ENCODE results near the gene RPS2.

The RPS2 gene

DNA sequence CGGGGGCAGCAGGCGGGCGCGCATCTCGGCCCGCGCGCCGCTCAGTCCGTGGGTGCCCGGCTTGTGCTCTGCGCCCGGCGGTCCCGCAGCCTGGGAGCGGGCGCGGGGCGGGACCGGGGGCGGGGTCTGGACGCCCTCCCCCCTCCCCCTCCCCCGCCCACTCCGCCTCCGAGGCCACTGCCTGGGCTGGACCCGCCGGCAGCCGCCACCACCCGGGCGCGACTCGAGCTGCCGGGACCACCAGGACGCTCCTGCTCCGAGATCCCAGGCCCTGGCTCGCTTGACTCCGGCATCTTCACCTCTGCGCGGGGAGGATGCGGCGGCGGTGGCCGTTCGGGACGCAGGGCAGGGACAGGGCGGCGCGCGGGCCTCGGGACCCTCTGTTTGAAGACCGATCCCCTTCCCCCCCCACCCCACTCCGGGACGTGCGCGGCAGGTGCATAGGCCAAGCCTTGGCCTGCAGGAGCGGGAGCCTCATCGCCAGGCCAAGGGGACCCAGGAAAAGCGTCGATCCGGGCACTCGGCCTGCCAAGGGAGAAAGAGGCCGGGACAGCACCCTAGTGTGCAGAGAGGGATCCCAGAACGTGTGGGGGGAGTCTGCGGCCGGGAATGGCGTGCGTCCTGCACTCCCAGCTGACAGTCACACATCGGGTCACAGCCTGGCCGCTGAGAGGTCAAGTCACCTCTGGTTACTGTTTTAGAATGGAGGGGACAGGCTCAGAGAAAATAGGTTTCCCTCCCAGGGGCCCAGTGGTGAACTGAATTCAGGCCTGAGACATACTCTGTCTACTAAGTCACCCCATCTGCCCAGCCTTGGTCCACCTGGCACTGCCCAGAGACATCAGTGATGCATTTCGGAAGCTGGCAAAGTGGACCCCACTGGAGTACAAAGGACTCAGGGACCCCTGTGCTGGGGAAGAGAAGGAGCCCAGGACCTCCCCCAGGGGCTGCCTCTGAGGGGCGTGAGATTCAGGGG lies 46.0 kb downstream of the RPS2 start, which contains the start of gene HS3ST6:
HS3ST6 (minus strand) TSS at position 65 of the 976 bp plus-strand sequence. CDS start 92 bp downstream, outside the sequence.
- TF ChIP-seq, protein P1, sequence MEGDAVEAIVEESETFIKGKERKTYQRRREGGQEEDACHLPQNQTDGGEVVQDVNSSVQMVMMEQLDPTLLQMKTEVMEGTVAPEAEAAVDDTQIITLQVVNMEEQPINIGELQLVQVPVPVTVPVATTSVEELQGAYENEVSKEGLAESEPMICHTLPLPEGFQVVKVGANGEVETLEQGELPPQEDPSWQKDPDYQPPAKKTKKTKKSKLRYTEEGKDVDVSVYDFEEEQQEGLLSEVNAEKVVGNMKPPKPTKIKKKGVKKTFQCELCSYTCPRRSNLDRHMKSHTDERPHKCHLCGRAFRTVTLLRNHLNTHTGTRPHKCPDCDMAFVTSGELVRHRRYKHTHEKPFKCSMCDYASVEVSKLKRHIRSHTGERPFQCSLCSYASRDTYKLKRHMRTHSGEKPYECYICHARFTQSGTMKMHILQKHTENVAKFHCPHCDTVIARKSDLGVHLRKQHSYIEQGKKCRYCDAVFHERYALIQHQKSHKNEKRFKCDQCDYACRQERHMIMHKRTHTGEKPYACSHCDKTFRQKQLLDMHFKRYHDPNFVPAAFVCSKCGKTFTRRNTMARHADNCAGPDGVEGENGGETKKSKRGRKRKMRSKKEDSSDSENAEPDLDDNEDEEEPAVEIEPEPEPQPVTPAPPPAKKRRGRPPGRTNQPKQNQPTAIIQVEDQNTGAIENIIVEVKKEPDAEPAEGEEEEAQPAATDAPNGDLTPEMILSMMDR (IDR thresholded peaks at IDR 0.05; ENCODE audit: insufficient read depth, low read length, poor library complexity, severe bottlenecking), result no peak
- no peak for DNase-seq (ENCODE audit: extremely low read depth, insufficient read length)
- Histone ChIP-seq H3K4me3 (replicated peaks; ENCODE audit: low read depth, low read length) (no peak within 1 kb of the TSS), H3K36me3 (ENCODE audit: control insufficient read depth, insufficient read depth, low read length) (no peaks in the 10 kb centered on the region), H3K27me3 (replicated peaks; ENCODE audit: control insufficient read depth, insufficient read depth, low read length) (peaks cover 2% of the 10 kb centered on the region)

DNA sequence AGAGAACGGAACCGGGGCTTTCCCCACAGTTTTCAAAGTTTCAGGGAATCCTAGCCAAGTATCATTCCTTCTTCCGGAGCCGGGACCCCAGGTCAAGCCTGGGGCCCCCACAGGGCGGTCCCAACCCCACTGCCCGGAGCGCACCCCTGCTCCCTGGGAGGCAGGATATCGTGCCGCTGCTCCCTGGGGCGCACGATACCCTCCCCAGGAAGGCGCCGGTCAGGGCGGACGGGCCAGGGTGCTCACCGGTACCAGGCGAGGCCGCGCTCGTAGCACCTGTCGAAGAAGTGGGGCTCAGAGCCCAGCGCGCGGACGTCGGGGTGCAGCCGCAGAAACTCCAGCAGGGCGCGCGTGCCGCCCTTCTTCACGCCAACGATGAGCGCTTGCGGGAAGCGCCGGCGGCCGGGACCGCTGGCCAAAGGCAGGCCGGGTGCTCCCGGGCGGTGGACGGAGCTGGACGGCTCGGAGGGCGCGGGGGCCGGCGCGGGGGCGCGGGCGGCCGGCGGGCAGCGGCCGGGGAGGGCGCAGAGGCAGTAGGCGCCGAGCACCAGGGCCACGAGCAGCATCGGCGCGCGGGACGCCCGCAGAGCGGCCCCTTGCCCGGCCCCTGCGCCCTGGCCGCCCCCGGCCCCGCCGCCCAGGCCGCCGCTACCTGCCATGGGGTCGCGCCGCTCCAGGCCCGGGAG lies 46.8 kb downstream of the RPS2 start:
- H3K27me3 ChIP-seq (replicated peaks; ENCODE audit: control insufficient read depth, insufficient read depth, low read length), result peaks cover 2% of the 10 kb centered on the region
- DNase-seq (ENCODE audit: extremely low read depth, insufficient read length), result no peak
- TF ChIP-seq, protein P1 (IDR thresholded peaks at IDR 0.05; ENCODE audit: insufficient read depth, low read length, poor library complexity, severe bottlenecking), result no peak
- H3K4me3 ChIP-seq (replicated peaks; ENCODE audit: low read depth, low read length), result no peak overlapping the region
- H3K36me3 ChIP-seq (ENCODE audit: control insufficient read depth, insufficient read depth, low read length), result no peaks in the 10 kb centered on the region

- DNase-seq (ENCODE audit: extremely low read depth, insufficient read length), result no peak
- H3K27me3 ChIP-seq (replicated peaks; ENCODE audit: control insufficient read depth, insufficient read depth, low read length), result peaks cover 2% of the 10 kb centered on the region
- no peaks in the 10 kb centered on the region for H3K36me3 ChIP-seq (ENCODE audit: control insufficient read depth, insufficient read depth, low read length)
- TF ChIP-seq, protein P1 (IDR thresholded peaks at IDR 0.05; ENCODE audit: insufficient read depth, low read length, poor library complexity, severe bottlenecking), result no peak
- no peak overlapping the region for H3K4me3 ChIP-seq (replicated peaks; ENCODE audit: low read depth, low read length)
These were observed 47.5 kb downstream of the RPS2 start for GRCh38 chr16:1917056-1917664.

DNA sequence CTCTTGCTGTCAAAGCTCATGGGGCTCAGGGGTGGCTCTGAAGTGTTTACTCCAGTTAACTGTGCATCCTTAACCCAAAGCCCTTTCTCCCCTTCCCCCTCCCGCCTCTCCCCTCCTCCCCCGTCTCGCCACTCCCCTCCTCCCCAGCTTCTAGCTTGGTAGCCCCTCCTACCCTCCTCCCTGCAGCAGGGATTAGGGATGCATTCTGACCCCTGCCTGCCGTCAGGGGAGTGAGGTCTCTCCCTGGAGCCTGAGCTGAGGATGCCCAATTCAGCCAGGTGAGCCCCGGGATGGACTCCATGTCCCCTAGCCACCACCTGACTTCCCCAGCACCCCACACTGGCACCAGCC lies 48.0 kb downstream of the RPS2 start:
- Histone ChIP-seq H3K4me3 (replicated peaks; ENCODE audit: low read depth, low read length) (no peak overlapping the region), H3K36me3 (ENCODE audit: control insufficient read depth, insufficient read depth, low read length) (no peaks in the 10 kb centered on the region), H3K27me3 (replicated peaks; ENCODE audit: control insufficient read depth, insufficient read depth, low read length) (peaks cover 2% of the 10 kb centered on the region)
- DNase-seq (ENCODE audit: extremely low read depth, insufficient read length), result no peak
- TF ChIP-seq, protein P1 (IDR thresholded peaks at IDR 0.05; ENCODE audit: insufficient read depth, low read length, poor library complexity, severe bottlenecking), result no peak

DNA sequence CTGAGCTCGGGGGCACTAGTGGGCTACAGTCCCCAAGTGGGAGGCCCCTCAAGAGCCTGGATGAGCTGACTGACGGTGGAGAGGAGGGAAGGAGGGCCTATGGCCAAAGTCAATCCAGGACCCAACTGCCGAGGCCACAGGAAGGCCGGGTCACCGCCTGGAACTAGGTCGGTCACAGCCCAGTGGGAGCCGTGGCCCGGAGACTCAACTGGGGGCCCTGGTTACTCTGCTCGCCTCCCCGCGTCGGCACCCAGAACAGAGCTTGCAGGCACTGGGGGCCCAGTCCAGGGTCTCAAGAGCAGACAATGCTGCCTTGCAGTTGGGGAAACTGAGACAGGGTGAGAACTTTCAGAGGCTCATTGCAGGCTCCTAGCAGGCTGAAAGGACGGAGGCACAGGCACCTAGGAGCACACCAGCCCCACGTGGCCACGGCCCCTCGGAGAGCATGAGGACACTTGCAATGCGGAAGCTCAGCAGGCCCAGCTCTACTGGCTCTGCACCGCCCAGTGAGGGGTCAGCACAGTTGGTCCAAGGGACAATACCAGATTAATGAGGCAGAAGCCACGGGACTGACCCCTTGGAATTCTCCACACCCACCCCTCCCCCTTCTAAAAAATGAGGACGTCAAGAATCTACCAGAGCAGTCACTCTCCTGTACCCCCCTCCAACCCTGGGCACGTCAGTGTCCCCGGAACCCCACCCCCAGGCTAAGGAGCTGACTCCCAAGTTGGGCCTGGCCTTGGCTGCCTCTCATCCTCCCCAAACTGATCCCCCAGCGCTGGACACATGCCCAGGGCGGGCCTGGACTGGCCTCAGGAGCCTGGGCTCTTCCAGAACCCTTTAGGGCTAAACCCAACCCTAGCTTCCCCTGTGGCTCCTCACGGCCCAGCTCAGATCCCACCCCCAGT lies 48.6 kb downstream of the RPS2 start:
- Histone ChIP-seq H3K36me3 (ENCODE audit: control insufficient read depth, insufficient read depth, low read length) (no peaks in the 10 kb centered on the region), H3K27me3 (replicated peaks; ENCODE audit: control insufficient read depth, insufficient read depth, low read length) (peaks cover 2% of the 10 kb centered on the region), H3K4me3 (replicated peaks; ENCODE audit: low read depth, low read length) (no peak overlapping the region)
- TF ChIP-seq, protein P1 (IDR thresholded peaks at IDR 0.05; ENCODE audit: insufficient read depth, low read length, poor library complexity, severe bottlenecking), result no peak
- no peak for DNase-seq (ENCODE audit: extremely low read depth, insufficient read length)

Measured in GM06990 (cell line).